Endometrial microvascular endothelial cells (primary cell): ENCODE measurements around the gene CCDC174. TPM values are rescaled to one million over a fixed set of nuclear protein-coding genes. Genes with fewer than 3 reads are reported as not detected.

Experiments
- in situ Hi-C: cut with HindIII; loops from 2 replicates; pipeline ENCODE4 v1.10.0; 2017; ENCODE audit warnings: low sequenced_read_pairs, low pct_unique_long_range_greater_than_20kb; ENCODE audit errors: inconsistent ontology term
- total RNA-seq: library from RNA; depleted of rRNA; stranded (reverse); fragments of >200 nt; gene quantifications from one replicate; pipeline ENCODE4 v1.2.3, GENCODE V29; 2015; ENCODE audit errors: inconsistent ontology term

Gene CCDC174
- total RNA-seq, 1 donor from 2014 or later: 5.5 TPM

- in situ Hi-C loops: no loop called here
Observed at GRCh38 chr3:14687360-14687759, 35.8 kb downstream of the CCDC174 start.

- in situ Hi-C loops: no loop called here
Observed at GRCh38 chr3:14688525-14688924, 37.0 kb downstream of the CCDC174 start.

GRCh38 chr3:14689247-14689980 lies 37.9 kb downstream of the CCDC174 start:
- in situ Hi-C loops: no loop called here

- in situ Hi-C loops: no loop called here
Observed at GRCh38 chr3:14691239-14691638, 39.7 kb downstream of the CCDC174 start.

- in situ Hi-C loops: no loop called here
Observed at GRCh38 chr3:14691719-14692118, 40.2 kb downstream of the CCDC174 start.

- in situ Hi-C loops: no loop called here
Observed at GRCh38 chr3:14698601-14699244, 47.2 kb downstream of the CCDC174 start.

- in situ Hi-C loops: no loop called here
Observed at GRCh38 chr3:14699643-14700042, 48.1 kb downstream of the CCDC174 start.

- in situ Hi-C loops: no loop called here
Observed at GRCh38 chr3:14700891-14701290, 49.3 kb downstream of the CCDC174 start.

- in situ Hi-C loops: no loop called here
Observed at GRCh38 chr3:14701676-14702075, 50.1 kb downstream of the CCDC174 start.

GRCh38 chr3:14703128-14703750 lies 51.7 kb downstream of the CCDC174 start:
- in situ Hi-C loops: no loop called here

GRCh38 chr3:14703791-14704190 lies 52.2 kb downstream of the CCDC174 start:
- in situ Hi-C loops: no loop called here

- in situ Hi-C loops: no loop called here
Observed at GRCh38 chr3:14706096-14706495, 54.5 kb downstream of the CCDC174 start.

GRCh38 chr3:14716591-14716990 lies 65.0 kb downstream of the CCDC174 start:
- in situ Hi-C loops: no loop called here

GRCh38 chr3:14717307-14717706 lies 65.7 kb downstream of the CCDC174 start:
- in situ Hi-C loops: no loop called here

- in situ Hi-C loops: no loop called here
Observed at GRCh38 chr3:14718539-14718938, 67.0 kb downstream of the CCDC174 start.

- in situ Hi-C loops: no loop called here
Observed at GRCh38 chr3:14719006-14719405, 67.4 kb downstream of the CCDC174 start.

- in situ Hi-C loops: no loop called here
Observed at GRCh38 chr3:14721126-14721864, 69.7 kb downstream of the CCDC174 start.
